Mesodermal cell (in vitro differentiated cells): ENCODE data around the gene TFDP2.

Experiments
- H3K27ac ChIP-seq: 2 replicates; pipeline ENCODE4 v1.7.0; 2013; ENCODE audit warnings: mild to moderate bottlenecking, low read depth, low read length, moderate library complexity; ENCODE audit not compliant: severe bottlenecking
- H3K36me3 ChIP-seq: 2 replicates; pipeline ENCODE4 v1.7.1; 2013; ENCODE audit warnings: mild to moderate bottlenecking, low read length, moderate library complexity; ENCODE audit not compliant: control insufficient read depth, insufficient read depth
- H3K4me1 ChIP-seq: one replicate; pipeline ENCODE4 v1.7.1; 2013; ENCODE audit warnings: mild to moderate bottlenecking, low read length; ENCODE audit not compliant: insufficient read depth, control insufficient read depth, poor library complexity, severe bottlenecking
- H3K4me3 ChIP-seq: 2 replicates; pipeline ENCODE4 v1.7.0; 2013; ENCODE audit warnings: low read length, control low read depth, mild to moderate bottlenecking; ENCODE audit not compliant: insufficient read depth, poor library complexity, severe bottlenecking; ENCODE audit errors: extremely low read depth
- H3K9me3 ChIP-seq: 2 replicates; pipeline ENCODE4 v1.7.1; 2013; ENCODE audit warnings: mild to moderate bottlenecking, low read length, moderate library complexity; ENCODE audit not compliant: control insufficient read depth
- WGBS, 2 experiments: methylation state at CpG; one replicate each; pipeline ENCODE4 v1.1.5; 2013; ENCODE audit warnings: missing lambda C conversion rate in 2 of 2; ENCODE audit not compliant: insufficient coverage in 2 of 2; 5-methylcytosine and 5-hydroxymethylcytosine counted together

Gene TFDP2

DNA sequence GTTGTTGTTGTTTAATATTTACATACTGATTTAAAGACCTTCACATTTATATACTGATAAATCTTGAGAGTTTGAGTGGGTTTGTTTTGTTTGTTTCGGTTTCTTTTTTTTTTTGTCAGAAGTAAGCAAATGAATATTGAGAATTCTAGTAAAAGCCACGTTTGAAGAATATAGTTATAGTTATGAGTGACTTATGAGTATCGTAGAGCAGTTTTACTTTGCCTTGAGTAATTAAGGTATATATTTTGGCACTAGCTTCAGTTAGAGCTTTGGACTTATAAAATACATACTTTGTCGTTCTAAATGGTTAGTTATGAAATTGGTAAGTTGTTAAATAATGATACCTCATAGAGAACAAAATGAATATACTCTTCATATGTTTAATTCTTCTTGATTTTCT is 245.1 kb downstream of the TFDP2 start:
- WGBS, 2 experiments, result 73 to 100% methylated on average over 2 to 3 of the region's 4 CpGs
- H3K36me3 ChIP-seq, result peaks cover 56% of the 10 kb centered on the region
- no peaks in the 10 kb centered on the region for H3K4me1 ChIP-seq
- H3K9me3 ChIP-seq, result peaks cover 14% of the 10 kb centered on the region
- no peak overlapping the region for H3K4me3 ChIP-seq
- H3K27ac ChIP-seq, result no peak overlapping the region

DNA sequence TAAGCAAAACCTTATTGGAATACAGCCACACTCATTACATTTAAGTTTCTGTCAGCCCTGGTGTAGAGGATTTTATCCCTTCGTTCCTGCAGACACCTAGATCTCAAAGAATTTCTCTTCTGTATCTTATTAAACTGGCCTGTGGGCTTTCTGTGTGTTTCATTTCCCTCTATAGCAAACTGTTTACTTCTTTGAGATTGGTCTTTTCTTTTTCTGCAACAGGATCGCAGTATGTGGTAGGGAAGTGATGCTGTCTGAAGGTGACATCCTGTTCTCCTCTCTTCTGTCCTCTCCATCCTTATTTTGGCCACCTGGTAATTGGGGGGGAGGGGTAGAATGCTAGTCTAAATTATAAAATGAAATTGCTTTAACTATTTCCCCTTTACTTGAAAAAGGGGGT is 247.4 kb downstream of the TFDP2 start:
- 83% methylated on average over 1 of the region's 2 CpGs; no CpG with 5 or more reads in 1 of the 2 experiments for WGBS, 2 experiments
- peaks cover 14% of the 10 kb centered on the region for H3K9me3 ChIP-seq
- peaks cover 50% of the 10 kb centered on the region for H3K36me3 ChIP-seq
- no peak overlapping the region for H3K4me3 ChIP-seq
- H3K27ac ChIP-seq, result no peak overlapping the region
- H3K4me1 ChIP-seq, result no peaks in the 10 kb centered on the region

DNA sequence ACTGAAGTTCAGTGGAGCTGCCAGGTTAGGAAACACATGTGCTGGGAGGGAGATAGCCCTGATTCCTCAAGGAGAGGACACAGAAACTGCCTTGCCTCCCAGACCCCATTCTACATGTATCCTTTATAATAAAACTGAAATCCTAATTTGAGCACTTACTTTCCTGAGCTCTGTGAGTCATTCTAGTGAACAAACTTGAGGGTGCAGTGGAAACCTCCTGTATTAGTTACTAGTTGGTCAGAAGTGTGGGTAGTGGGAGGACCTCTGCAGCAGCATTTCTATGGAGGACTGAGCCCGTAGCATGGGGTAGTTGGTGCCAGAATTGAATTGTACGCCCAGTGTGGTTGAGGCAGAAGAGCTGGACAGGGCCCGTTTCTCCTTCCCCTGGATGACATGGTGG is 249.0 kb downstream of the TFDP2 start:
- Histone ChIP-seq H3K27ac (no peak overlapping the region), H3K4me1 (no peaks in the 10 kb centered on the region), H3K36me3 (peaks cover 59% of the 10 kb centered on the region), H3K9me3 (peaks cover 14% of the 10 kb centered on the region), H3K4me3 (no peak overlapping the region)
- whole genome bisulfite sequencing, 2 experiments, result 92 to 100% methylated on average over 3 of the region's 3 CpGs

DNA sequence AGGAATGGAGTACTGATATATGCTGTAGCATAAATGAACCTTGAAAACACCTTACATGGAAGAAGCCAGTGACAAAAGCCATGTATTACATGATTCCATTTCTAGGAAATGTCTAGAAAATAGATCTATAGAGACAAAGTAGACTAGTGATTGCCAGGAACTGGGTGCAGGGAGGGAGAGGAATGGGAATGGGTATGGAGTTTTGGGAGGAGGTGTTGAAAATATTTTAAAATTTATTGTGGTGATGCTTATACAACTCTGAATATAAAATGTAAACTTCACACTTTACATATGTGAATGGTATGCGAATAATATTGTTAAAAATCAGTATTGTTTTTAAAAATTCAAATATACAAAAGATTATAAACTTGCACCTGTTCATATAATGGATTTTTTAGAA is 250.4 kb downstream of the TFDP2 start:
- Histone ChIP-seq H3K36me3 (peaks cover 67% of the 10 kb centered on the region), H3K9me3 (peaks cover 14% of the 10 kb centered on the region), H3K4me1 (no peaks in the 10 kb centered on the region), H3K27ac (no peak overlapping the region), H3K4me3 (no peak overlapping the region)
- WGBS, 2 experiments, result no CpG with 5 or more reads among the region's 1 CpG

DNA sequence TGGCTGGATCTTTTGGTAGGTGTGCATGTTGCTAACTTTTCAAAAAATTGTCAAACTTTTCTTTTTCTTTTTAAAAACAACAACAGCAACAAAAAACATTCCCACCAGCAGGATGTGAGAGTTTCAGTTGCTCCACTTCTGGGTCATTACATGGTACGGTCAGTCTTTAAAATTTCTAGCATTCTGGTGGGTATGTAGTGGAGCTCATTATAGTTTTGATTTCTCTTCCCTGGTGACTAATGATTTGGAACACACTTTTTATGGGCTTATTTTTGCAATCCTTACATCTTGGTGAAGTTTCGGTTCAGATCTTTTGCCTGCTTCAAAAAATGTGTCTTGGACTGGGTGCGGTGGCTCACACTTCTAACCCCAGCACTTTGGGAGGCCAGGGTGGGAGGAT is 253.6 kb downstream of the TFDP2 start:
- 100% methylated on average over 1 of the region's 3 CpGs for WGBS, 2 experiments
- H3K4me1 ChIP-seq, result no peaks in the 10 kb centered on the region

DNA sequence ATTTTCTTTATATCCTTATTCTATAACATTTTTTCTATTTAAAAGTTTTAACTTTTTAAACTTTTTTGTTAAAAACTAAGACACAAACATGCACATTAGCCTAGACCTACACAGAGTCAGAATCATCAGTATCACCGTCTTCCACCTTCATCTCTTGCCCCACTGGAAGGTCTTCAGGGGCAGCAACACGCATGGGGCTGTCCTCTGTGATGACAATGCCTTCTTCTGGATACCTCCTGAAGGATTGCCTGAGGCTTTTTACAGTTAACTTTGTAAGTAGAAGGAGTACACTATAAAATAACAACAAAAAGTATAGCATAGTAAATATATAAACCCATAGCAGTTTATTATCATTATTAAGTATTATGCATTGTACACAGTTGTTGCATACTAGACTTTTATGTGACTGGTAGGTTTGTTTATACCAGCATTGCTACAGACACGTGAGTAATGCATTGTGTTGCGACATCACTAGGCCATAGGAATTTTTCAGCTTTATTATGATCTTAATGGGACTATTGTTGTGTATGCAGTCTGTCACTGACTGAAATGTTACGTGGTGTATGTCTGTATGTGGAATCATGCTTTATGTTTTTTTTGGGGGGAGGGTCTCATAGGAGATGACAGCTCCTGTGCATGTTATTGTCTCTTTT is 254.7 kb downstream of the TFDP2 start:
- Histone ChIP-seq H3K36me3 (peaks cover 62% of the 10 kb centered on the region), H3K4me3 (no peak overlapping the region), H3K9me3 (peaks cover 5% of the 10 kb centered on the region), H3K27ac (no peak overlapping the region), H3K4me1 (no peaks in the 10 kb centered on the region)
- WGBS, 2 experiments, result 96 to 100% methylated on average over 1 to 3 of the region's 5 CpGs

More for the DNA sequence above, 253.6 kb downstream of the TFDP2 start:
- Histone ChIP-seq H3K36me3 (peaks cover 73% of the 10 kb centered on the region), H3K4me3 (no peak overlapping the region), H3K27ac (no peak overlapping the region), H3K9me3 (peaks cover 14% of the 10 kb centered on the region)
